Stimulated activated naive CD8-positive, alpha-beta T cell treated with anti-CD3 and anti-CD28 coated beads, Interleukin-15, Interleukin-2, amounts not matched to agents 100 U/mL and 50 U/mL, for 24 hours (primary cell): ENCODE measurements around the gene SCARB1.

Experiments used
- ATAC-seq: fragments of 150-1000 bp; cut with Tn5 transposase; one replicate; pipeline ENCODE4 v1.10.0; 2021
- DNase-seq: peaks from one replicate; pipeline ENCODE4 v3.0.0; 2021

SCARB1 gene

GRCh38 chr12:124745891-124746570 is 117.6 kb downstream of the SCARB1 start:
- ATAC-seq (peak; percentile 47), DNase-seq (peak; percentile 41)

DNA sequence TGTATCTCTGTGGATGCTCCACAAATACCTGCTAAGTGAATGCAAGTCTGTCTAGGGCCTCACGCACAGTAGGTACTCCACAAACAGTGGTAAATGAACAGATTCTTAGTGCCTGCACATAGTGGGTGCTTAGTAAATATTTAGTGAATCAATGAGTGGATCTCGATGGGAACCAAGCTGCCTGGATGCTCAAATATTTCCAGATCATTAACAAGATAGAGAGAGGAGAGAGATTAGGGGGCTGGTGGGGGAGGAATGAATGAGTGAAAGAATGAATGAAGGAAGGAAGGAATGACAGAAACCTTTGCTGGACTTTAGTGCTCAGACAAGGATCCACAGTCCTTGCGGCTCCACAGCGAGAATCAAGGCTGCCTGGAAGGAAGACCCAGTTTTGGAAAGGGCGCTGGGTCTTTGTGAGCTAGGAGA is 118.2 kb downstream of the SCARB1 start:
- DNase-seq (no peak), ATAC-seq (no peak)

DNA sequence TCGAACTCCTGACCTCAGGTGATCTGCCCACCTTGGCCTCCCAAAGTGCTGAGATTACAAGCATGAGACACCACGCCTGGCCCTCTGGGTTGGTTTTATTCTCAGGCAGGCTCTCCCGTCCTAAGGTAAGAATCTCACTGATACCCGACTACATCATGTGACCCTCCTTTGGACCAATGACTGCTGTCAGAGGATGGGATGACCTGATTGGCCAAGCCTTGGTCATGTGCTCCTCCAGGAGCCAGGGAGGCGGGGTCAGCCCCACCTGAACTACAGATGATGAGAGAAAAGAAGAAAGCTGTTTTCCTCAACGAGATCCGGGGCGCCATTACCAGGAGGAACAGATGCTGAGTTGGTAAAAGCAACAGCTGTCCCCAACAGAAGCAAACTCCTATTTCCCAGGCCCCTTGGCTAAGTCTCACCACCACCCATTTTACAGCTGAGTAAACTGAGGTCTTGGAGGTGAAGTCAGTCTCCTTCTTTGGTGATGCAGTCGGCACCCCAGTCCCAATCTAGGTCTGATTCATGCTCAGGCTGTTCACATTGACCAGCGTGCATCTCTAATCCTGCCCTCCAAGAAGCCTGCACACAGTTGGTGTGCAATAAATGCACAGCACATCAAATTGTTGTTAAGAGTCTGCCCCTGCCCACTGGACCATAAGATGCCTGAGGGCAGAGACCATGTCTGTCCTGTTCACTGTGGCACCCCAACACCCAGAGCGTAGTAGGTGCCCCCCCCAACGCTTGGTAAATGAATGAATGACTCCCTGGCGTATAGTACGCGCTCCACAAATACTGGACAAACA is 118.8 kb downstream of the SCARB1 start:
- ATAC-seq (no peak), DNase-seq (no peak)

- DNase-seq, result no peak
- ATAC-seq, result no peak
These were observed 119.4 kb downstream of the SCARB1 start for GRCh38 chr12:124744273-124744640.

DNA sequence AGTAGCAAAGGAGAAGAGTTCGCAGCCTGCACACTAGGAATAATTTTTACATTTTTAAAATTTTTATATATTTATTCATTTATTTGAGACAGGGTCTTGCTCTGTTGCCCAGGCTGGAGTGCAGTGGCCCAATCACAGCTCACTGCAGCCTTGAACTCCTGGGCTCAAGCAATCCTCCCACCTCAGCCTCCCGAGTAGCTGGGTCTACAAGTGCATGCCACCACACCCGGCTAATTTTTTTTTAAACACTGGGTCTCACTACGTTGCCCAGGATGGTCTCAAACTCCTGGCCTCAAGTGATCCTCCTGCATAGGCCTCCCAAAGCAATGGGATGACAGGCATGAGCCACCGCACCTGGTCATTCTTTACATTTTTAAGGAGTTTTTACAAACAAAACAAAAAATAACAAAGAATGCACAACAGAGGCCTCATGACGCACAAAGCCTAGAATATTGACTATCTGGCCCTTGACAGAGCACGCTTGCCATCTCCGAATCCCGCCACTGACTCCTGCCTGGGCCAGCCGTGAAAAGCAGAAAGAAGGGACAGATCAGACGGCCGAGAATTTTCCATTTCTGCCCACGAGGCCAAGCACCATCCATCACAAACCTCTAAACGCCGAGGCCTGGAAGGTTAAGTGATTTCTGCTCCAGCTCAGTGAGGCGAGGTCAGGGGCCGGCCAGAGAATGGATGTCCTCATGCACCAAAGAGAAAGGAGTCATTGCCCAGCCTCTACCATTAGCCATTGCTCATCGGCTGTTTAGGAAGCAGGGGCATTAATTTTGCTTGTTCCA is 120.0 kb downstream of the SCARB1 start:
- DNase-seq, result no peak
- ATAC-seq, result no peak

DNA sequence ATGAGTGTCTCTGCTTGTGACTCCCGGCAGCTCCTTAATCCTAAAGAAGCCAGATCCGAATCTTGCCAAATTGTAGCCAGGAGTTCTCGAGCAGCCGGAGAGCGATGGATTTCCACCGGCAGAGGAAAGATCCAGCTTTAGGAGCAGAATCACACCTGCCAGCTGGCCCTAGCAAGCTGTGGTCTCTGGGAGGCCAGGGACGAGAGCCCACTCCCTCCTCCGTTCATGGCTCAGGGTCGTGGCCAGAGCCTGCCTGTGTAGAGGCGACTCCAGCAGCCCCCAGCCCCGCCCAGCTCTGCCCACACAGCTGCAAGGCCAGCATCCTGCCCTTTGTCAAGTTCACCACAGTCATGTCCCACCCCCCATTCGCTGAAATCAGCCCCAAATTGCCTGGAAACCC is 121.0 kb downstream of the SCARB1 start:
- ATAC-seq, result no peak
- DNase-seq, result no peak

DNA sequence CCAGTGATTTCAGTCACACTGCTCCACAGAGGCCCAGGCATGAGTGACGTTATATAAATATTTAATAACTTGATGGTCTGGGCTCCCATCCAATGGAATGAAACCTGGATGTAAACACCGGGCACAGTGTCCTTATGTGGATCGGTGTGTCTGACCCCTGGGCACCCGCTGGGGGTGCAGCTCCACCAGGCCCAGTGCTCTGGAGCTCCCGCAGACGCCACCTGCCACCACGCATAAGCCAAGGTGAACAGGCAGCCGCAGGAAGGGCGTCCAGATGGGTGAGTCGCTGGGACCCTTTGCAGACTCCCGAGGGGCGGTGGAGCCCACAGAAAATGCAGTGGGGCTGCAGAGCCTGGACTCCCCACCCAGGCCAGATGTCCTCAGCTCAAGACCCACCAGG is 121.6 kb downstream of the SCARB1 start:
- no peak for DNase-seq
- ATAC-seq, result no peak

DNA sequence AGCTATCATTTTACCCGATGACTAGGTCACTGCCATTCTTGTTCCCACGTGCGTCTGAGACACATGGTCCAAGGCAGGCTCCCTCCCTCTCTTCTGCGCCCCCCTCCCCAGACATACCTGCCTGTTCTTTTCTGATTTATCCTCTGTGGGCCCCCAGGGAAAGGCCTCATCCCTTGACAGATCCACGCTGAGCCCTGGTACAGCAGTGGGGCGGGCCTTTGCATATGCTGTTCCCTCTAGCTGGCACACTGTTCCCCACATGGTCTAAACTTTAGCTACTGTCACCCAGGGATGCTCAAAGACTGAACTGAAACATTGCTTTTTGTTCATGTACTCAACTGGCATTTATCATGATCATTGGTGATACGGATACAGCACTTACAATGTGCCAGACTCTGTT is 122.5 kb downstream of the SCARB1 start:
- ATAC-seq, result no peak
- no peak for DNase-seq

DNA sequence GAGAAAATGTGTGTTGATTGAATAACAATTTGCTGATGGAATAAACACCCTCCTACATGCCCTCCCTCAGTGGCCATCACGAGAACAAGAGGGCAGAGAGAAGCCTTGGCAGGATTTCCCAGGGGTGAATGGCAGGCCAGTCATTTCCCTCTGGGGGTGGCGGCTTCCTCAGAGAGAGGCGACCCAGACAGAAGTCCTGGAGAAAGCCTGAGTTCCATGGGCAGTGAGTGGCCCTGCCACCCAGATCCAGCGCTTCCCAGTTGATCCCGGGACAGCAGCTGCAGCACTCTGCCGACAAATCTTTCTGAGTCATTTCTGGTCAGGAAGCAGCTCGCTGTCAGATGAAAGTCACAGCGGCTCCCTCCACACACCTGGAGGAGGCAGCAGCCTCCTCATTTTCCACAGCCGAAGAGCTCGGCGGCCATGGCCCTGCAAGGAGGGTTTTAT is 123.0 kb downstream of the SCARB1 start:
- ATAC-seq, result peak; percentile 32
- DNase-seq, result peak; percentile 33

DNA sequence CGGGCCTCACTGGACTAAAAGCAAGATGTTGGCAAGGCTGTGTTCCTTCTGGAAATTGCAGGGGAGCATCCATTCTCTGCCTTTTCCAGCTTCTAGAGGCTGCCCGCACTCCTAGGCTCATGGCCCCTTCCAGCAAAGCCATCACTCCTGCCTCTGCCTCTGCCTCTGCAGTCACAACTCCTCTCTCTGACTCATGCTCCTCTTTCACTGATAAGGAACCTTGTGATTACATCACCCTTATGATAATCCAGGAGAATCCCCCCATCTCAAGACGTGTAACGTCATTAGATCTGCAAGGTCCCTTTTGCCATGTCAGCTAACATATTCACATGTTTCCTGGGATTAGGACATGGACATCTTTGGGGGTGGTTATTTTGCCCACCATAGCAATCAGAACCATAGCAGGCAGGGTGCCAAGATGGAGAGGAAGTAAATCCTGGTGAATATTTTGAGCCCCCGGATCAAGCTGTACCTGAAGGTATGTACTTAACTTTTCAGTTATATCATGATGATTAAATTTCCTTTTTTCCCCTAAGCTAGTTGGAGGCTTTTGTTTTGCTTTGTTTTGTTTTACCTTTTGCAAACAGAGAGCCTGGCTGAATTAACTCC is 123.6 kb downstream of the SCARB1 start:
- DNase-seq (no peak), ATAC-seq (no peak)

DNA sequence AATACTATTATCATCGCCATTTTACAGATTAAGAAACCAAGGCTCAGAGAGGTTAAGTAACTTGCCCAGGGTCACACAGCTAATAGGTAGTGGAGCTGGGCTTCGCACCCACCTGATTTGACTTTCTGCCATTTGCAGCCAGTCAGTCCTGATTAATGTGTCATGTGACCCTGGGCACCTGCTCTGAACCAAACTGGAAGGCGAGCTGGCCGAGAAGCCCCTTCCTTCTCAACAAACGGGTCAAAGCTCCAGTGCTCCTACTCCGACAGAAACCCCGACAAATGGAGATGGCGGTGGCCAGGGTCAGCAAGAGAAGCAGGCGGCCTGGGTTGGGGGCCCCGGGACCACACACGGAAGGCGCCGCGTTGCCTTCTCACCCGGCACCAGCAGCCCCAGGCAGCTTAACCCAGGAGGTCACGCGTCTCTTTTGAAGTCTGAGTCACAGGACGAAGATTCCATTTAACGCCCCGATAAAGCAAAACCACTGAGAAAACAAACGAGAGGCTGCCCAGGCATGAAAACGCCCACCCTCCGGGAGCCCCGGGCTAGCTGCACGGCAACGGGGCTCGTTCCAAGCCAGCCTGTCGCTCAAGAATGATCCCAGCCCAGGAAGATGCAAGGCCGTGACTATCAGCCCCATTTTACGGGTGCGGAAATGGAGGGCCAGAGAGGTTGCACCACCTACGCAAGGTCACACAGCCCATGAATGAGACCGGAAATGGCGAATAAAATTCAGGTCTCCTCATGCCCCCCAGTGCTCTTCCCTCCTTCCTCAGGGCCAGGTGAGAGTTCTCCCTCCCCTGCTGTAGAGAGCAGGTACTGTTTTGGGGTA is 124.8 kb downstream of the SCARB1 start:
- no peak for ATAC-seq
- DNase-seq, result no peak

DNA sequence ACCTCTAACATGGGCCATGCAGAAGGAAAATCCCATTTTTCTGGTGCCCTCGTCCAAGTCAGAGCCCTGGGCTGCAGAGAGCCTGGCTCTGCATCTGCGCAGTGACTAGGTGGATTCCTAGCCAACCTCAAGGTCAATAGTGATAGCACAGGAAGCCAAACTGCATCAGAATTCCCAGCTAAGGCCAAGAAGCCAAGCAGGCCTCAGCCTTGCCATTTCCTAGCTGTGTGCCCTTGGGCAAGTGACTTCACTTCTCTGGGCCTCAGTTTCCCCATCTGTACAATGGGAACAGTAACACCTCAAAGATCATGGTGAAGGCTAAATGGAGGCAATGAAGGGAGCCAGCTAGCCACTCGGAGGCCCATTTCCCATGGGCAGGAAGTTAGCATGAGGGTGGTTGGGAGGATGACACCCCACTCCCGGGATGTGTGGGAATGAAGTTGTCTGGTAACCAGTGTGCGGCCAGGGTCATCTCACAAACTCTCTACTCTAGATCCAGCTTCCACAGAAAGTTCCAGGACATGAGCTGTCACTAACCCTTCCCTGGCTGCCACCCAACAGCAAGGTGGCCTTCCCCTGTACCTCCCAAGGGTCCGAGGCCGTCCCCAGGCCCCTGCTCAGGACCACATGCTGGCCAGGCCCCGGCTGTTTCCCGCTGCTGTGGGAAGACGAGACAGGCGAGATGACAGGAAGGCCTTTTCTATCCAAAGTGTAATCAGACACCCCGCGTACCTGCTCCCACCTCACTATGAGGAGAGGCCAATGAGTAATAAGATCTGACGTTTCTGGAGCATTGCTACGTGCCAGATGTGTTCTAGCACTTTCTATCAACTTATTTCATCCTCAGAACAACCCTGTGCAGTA is 125.7 kb downstream of the SCARB1 start:
- ATAC-seq, result no peak
- DNase-seq, result no peak

- ATAC-seq, result no peak
- DNase-seq, result no peak
These were observed 126.6 kb downstream of the SCARB1 start for GRCh38 chr12:124737040-124737419.

DNA sequence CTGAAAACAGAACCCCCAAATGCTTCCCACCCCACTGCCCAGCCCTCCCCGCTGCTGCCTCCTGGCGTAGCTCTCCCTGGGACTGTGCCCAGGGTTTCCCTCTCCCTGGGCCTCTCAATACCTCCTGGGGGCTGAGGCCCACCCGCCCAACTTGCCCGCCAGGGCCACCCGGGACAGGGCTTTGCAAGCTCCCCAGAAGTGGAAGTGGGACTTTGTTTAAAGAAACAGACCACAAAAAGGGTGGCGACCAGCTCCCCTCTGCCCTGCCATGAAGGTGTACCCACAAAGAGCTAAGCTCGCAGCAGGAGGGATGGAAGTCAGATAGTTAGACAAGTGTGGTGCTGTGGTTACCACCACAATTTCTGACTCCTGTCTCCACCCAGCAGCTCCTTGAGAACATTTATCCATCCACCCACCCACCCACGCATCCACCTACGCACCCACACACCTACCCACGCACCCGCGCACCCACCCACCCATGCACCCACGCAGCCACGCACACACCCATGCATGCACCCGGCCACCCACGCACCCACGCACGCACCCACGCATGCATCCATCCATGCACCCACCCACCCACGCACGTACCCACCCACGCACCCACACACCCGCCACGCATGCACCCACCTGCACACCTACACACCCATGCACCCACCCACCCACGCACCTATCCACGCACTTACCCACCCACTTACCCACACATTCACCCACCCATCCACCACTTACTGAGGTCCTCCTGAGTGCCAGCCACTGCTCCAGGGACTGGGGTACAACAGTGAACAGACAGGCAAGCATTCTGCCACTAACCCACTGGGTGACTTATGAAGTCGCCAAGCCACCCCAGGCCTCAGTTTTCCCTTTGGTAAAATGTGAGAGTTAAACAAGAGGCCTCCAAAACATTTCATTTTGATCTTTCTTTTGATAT is 127.3 kb downstream of the SCARB1 start:
- ATAC-seq (peak; percentile 26), DNase-seq (no peak)

DNA sequence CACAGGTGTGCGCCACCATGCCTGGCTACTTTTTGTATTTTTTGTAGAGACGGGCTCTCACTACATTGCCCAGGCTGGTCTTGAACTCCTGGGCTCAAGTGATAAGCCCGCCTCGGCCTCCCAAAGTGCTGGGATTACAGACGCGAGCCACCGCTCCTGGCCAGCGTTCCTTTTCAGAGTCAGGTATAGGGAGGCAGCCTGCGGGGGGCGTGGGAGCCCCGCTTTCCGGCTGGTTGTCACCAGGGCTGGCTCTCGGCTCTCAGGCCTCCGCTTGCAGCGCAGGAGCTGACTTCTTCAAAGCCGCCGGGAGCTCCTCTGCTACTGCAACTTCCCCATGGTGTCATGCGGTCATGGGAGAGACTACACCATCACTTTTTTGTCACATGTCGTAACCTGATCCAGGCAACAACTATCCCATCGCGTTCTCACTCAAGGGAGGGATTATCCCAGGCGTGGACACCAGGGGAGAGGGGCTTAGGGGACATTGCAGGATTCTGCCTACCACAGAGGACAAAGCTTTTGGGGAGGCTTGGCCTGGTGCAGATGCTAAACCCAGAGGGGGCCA is 129.4 kb downstream of the SCARB1 start:
- ATAC-seq (no peak), DNase-seq (no peak)

- no peak for DNase-seq
- no peak for ATAC-seq
These were observed 130.6 kb downstream of the SCARB1 start for GRCh38 chr12:124733086-124733485.

GRCh38 chr12:124732275-124733075 is 131.2 kb downstream of the SCARB1 start:
- ATAC-seq (no peak), DNase-seq (no peak)

- DNase-seq (no peak), ATAC-seq (no peak)
These were observed 131.8 kb downstream of the SCARB1 start for GRCh38 chr12:124731869-124732268.
